SKM-1 (cell line): ENCODE results near the gene NKX2-4.
"Not testable (repeated sequence)": the region's sequence is repeated elsewhere in the genome, so short reads cannot be mapped to it uniquely, and the experiment has no call there.

Experiments used
- DNase-seq: peaks from one replicate; lab custom pipeline; 2025; ENCODE audit not compliant: unreplicated experiment; lab: John Stamatoyannopoulos, UW

Gene NKX2-4

GRCh38 chr20:21394551-21394950 is 2.8 kb downstream of the NKX2-4 start:
- DNase-seq, result no peak

- no peak for DNase-seq
Measured at GRCh38 chr20:21393816-21394519, 3.4 kb downstream of the NKX2-4 start.

GRCh38 chr20:21393166-21393565 is 4.2 kb downstream of the NKX2-4 start:
- no peak for DNase-seq

- DNase-seq, result no peak
Measured at GRCh38 chr20:21391972-21392352, 5.4 kb downstream of the NKX2-4 start.

- no peak for DNase-seq
Measured at GRCh38 chr20:21391185-21391971, 5.9 kb downstream of the NKX2-4 start.

- DNase-seq, result no peak
Measured at GRCh38 chr20:21390768-21391167, 6.6 kb downstream of the NKX2-4 start.

- no peak for DNase-seq
Measured at GRCh38 chr20:21389368-21389767, 8.0 kb downstream of the NKX2-4 start.

- no peak for DNase-seq
Measured at GRCh38 chr20:21388566-21388965, 8.8 kb downstream of the NKX2-4 start.

- no peak for DNase-seq
Measured at GRCh38 chr20:21387528-21387927, 9.8 kb downstream of the NKX2-4 start.

GRCh38 chr20:21386111-21386510 is 11.2 kb downstream of the NKX2-4 start:
- DNase-seq, result no peak

GRCh38 chr20:21384308-21384892 is 12.9 kb downstream of the NKX2-4 start:
- DNase-seq, result no peak

- DNase-seq, result no peak
Measured at GRCh38 chr20:21381619-21382018, 15.7 kb downstream of the NKX2-4 start.

- no peak for DNase-seq
Measured at GRCh38 chr20:21380711-21381110, 16.6 kb downstream of the NKX2-4 start.

GRCh38 chr20:21378259-21378658 is 19.1 kb downstream of the NKX2-4 start:
- DNase-seq, result no peak

GRCh38 chr20:21377701-21378100 is 19.6 kb downstream of the NKX2-4 start:
- DNase-seq, result no peak

GRCh38 chr20:21376626-21377025 is 20.7 kb downstream of the NKX2-4 start:
- no peak for DNase-seq

- no peak for DNase-seq
Measured at GRCh38 chr20:21373436-21373835, 23.9 kb downstream of the NKX2-4 start.

- no peak for DNase-seq
Measured at GRCh38 chr20:21372016-21372415, 25.3 kb downstream of the NKX2-4 start.

GRCh38 chr20:21371193-21371592 is 26.1 kb downstream of the NKX2-4 start:
- no peak for DNase-seq

GRCh38 chr20:21368791-21369190 is 28.5 kb downstream of the NKX2-4 start:
- DNase-seq, result no peak

GRCh38 chr20:21366273-21366672 is 31.1 kb downstream of the NKX2-4 start:
- not testable (repeated sequence) for DNase-seq

GRCh38 chr20:21365771-21366170 is 31.6 kb downstream of the NKX2-4 start:
- no peak for DNase-seq
